ENCODE results near the gene SLC39A13. TPM values are rescaled to one million over a fixed set of nuclear protein-coding genes. Genes with fewer than 3 reads are reported as not detected.

Gene SLC39A13
- total and polyA plus RNA-seq, 2 of the 4 experiments (the other 2 are of a cell fraction): 32.4 to 144 TPM

GRCh38 chr11:47359162-47359561, 49.2 kb upstream of the SLC39A13 start:
- TF ChIP-seq BHLHE40 (IDR thresholded peaks at IDR 0.05; ENCODE audit: low read depth, low read length): no peak
- TF ChIP-seq CEBPB (IDR thresholded peaks at IDR 0.05; ENCODE audit: low read depth, low read length): no peak
- TF ChIP-seq RFX5 (IDR thresholded peaks at IDR 0.05; ENCODE audit: low read depth, low read length): no peak
- TF ChIP-seq CHD1 (IDR thresholded peaks at IDR 0.05; ENCODE audit: low read depth, low read length): no peak
- no peak for DNase-seq
- Histone ChIP-seq H3K4me1 (ENCODE audit: control insufficient read depth, insufficient read depth, low read length) (no peaks in the 10 kb centered on the region), H2BK20ac (ENCODE audit: low read depth, low read length) (no peak overlapping the region), H3K27ac (ENCODE audit: insufficient read depth, low read length) (no peak overlapping the region), H4K8ac (ENCODE audit: low read depth in 2 of 2, low read length in 2 of 2) (no peak overlapping the region), H3K9me3 (ENCODE audit: control insufficient read depth, insufficient read depth, low read length) (no peaks in the 10 kb centered on the region), H4K91ac (ENCODE audit: insufficient read depth, low read depth, low read length) (no peak overlapping the region), H3K27me3 (ENCODE audit: control insufficient read depth, insufficient read depth, low read length) (no peaks in the 10 kb centered on the region; the same call in none of the 2 replicates), H2BK120ac (ENCODE audit: low read depth, low read length) (no peak overlapping the region), H3K9me1 (ENCODE audit: insufficient read depth, low read length) (peaks cover 20% of the 10 kb centered on the region), H3K14ac (replicated peaks; ENCODE audit: low read depth, low read length) (no peak overlapping the region), H3K9ac (ENCODE audit: low read depth, low read length) (no peak overlapping the region), H2BK15ac (ENCODE audit: low read depth, low read length) (no peak overlapping the region), H4K5ac (ENCODE audit: low read depth, low read length) (no peak overlapping the region), H2AK9ac (replicated peaks; ENCODE audit: low read depth, low read length, poor library complexity) (no peak overlapping the region), H3K4ac (ENCODE audit: low read depth, low read length) (no peak overlapping the region), H3K56ac (ENCODE audit: extremely low read depth, insufficient read depth, low read length) (no peak overlapping the region), H2AK5ac (ENCODE audit: low read depth, low read length) (no peak overlapping the region), H3K36me3 (ENCODE audit: control insufficient read depth, insufficient read depth, low read length) (no peaks in the 10 kb centered on the region), H4K20me1 (ENCODE audit: insufficient read depth, low read length) (no peaks in the 10 kb centered on the region), H3K79me1 (ENCODE audit: low read depth in 1 of 2, low read length in 2 of 2) (peaks cover 0 to 2% of the 10 kb centered on the region in 2 experiments; a peak in 1 of 4 replicates), H2AFZ (replicated peaks; ENCODE audit: low read length, poor library complexity) (no peak overlapping the region), H3K4me2 (ENCODE audit: low read depth, low read length) (no peak overlapping the region), H3K18ac (ENCODE audit: low read depth, low read length) (no peak overlapping the region), H3K23ac (ENCODE audit: low read depth, low read length) (no peak overlapping the region), H3K4me3 (ENCODE audit: insufficient read depth, low read depth, low read length) (no peak overlapping the region), H2BK5ac (ENCODE audit: low read depth, low read length, poor library complexity, severe bottlenecking) (no peak overlapping the region)
- 75% methylated on average over 4 of the region's 7 CpGs; no CpG with 5 or more reads in 1 of the 2 experiments for WGBS, 2 experiments (ENCODE audit: extremely low coverage in 2 of 2, insufficient read length in 1 of 2)
- in situ Hi-C loops (cut with MboI; ENCODE audit: low sequenced_read_pairs) (loop anchor here (25.0 kb wide), 1 partner anchor 472 kb away; no protein-coding TSS in a partner anchor), intact Hi-C loops (cut with micrococcal nuclease) (no loop called here), dilution Hi-C loops (cut with HindIII; ENCODE audit: low sequenced_read_pairs, unreplicated experiment) (no loop called here)
- no TSS peak for BruUV-seq (replicated peaks)
- ATAC-seq (ENCODE audit: low read depth): no peak
- ChIA-PET POLR2A (ENCODE audit: unreplicated experiment) (no interaction called here), CTCF (interaction anchor here (0.6 kb wide), 1 partner anchor 305 kb away, joined by 3 read pairs; no protein-coding TSS in a partner anchor)

Data from IMR-90 (cell line).